SHP77 treated with DMSO at 0.1 percent for 48 hours (cell line): ENCODE measurements around the gene CTU1.
"Not testable (repeated sequence)": the region's sequence is repeated elsewhere in the genome, so short reads cannot be mapped to it uniquely, and the experiment has no call there.

Experiments
- DNase-seq: peaks from one replicate; lab custom pipeline; 2025; lab: John Stamatoyannopoulos, UW

Gene CTU1

DNA sequence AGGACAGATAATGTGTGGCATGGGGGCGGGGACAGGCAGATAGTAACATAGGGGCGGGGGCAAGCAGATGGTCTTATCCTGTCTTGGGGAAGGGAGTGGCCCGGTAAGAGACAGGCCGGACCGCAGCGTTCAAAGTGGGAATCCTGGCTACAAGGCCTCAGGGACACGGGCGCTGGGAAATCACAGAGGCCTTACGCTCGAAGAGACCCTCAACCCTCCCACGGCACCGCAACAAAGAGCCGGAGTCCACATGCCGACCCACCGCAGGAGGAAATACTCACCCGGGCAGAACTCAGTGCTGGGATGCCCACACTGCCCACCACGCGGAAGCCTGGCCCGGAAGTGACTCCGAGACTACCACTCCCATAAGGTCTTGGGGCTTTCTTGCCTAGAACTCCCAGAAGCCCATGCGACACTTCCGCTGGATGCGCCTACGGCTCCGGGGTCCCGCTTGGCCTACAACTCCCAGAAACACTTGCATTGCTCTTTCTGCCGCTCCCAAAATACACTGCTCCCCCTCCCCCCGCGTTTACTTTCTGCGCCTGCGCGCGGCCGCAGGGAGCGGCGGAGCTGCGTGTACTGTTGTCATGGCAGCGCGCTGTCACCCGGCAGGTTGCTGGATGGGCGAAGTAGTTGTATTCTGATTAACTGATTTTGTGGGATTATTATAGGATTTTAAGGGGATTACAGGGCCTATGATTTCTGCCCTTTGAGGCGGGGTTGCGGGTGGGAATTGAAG is at the start of gene CTU1:
Gene CTU1 (minus strand): TSS at position 344 of the 739 bp plus-strand sequence. CDS start 3,840 bp downstream, outside the sequence.
- peak; percentile 96 for DNase-seq

DNA sequence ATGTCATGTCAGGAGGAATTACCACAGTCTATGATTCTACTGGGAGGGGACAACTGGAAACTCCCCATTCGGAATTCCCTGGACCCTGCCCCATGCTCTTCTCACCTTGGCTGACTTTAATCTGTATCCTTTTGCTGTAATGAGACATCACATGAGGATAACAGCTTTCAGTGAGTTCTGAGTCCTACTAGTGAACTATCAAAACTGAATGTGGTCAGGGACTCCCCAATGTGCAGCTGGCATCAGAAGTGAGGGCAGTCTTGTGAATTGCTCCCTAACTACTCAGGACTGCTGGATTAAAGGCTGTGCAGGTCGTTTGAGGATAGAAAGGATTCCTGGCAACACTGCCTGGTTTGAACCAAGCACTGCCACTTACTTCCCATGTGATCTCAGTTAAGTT is 49.1 kb upstream of the CTU1 start:
- no peak for DNase-seq

DNA sequence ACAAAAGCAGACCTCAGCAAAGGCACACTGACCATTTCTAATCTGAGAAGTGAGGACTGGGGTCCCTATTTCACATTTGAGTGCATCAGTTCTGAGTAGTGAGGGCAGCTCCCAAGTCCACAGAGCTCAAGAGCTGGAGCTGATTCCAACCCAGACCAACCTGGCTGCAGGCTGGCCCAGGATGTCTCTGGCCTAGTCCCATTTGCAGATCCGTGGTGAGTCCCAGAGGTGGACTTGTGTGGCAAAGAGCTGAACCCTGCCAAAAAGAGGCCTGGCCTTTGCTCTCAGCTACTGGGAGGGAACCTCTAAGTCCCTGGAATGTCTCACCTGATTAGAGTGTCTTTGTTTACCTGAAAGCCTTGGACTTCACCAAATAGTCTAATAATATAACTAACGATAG is 48.5 kb upstream of the CTU1 start:
- DNase-seq: no peak

GRCh38 chr19:51150627-51151026 is 42.4 kb upstream of the CTU1 start:
- no peak for DNase-seq

- no peak for DNase-seq
These were observed 40.4 kb upstream of the CTU1 start for GRCh38 chr19:51148580-51148979.

- DNase-seq: no peak
These were observed 39.5 kb upstream of the CTU1 start for GRCh38 chr19:51147663-51148062.

- DNase-seq: no peak
These were observed 38.5 kb upstream of the CTU1 start for GRCh38 chr19:51146751-51147150.

DNA sequence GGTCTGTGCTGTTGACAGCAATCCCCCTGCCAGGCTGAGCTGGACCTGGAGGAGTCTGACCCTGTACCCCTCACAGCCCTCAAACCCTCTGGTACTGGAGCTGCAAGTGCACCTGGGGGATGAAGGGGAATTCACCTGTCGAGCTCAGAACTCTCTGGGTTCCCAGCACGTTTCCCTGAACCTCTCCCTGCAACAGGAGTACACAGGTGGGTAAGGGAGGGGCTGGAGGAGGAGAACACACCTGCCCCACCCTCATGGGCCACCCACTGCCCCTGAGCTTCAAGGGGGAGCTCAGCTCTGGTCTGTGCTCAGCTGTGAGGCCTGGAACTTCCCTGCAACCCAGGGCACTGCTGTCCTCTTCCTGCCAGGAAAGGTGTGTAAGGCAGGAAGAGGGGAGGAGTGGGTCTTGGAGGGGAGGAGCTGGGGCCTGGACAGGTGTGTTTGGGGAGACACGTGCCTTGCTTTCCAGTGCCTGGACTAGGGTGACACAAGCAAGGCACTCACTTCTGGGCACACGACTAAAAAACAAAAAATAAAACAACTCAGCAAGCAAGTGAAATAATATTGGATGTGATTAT is 37.8 kb upstream of the CTU1 start:
- DNase-seq: no peak

GRCh38 chr19:51144482-51145045 is 36.4 kb upstream of the CTU1 start:
- DNase-seq: no peak

DNA sequence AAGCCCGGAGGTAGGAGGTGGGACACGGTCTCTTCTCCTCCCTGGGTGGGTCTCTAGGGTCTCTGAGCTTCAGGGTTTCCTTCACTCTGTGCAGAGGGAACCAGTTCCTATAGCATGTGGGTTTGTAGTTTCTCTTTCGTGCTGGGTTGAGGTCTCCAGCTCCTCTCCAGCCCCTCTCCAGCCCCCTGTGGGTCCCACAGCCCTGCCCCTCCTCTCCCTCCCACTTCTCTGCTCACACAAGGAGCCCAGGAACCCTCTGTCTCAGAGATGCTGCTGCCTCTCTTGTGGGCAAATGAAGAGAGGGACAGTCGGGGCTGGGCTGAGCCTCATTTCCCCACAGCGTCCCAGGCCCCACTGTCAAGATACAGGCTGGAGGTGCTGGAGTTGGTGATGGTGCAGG is 35.3 kb upstream of the CTU1 start:
- no peak for DNase-seq

GRCh38 chr19:51142809-51143475 is 34.7 kb upstream of the CTU1 start:
- not testable (repeated sequence) for DNase-seq

- no peak for DNase-seq
These were observed 33.9 kb upstream of the CTU1 start, which contains the start of gene SIGLEC7 for GRCh38 chr19:51142119-51142518. Gene SIGLEC7 (plus strand): TSS chr19:51142301. CDS start chr19:51142370, 69 bp downstream.

DNA sequence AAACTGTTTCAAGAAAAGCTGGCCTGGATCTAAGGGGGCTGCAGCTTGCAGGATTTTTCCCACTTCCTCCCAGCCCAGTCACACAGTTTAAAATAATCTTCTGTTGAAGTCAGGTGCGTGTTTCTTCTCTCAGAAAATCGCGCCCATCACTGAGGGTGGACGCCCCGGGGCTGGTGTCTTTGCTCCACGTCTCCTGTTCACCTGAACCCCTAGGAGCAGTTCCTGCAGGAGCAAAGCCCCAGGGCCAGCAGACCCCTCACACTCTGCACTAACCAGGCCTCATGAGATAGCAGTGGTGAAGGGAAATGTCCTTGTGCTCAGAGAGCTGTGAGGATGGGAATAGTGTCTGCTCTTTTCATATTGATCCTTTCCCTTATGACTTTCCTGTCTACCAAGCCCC is 33.0 kb upstream of the CTU1 start:
- no peak for DNase-seq

GRCh38 chr19:51140441-51140840 is 32.2 kb upstream of the CTU1 start:
- no peak for DNase-seq

- no peak for DNase-seq
These were observed 31.2 kb upstream of the CTU1 start for GRCh38 chr19:51139299-51140014.

DNA sequence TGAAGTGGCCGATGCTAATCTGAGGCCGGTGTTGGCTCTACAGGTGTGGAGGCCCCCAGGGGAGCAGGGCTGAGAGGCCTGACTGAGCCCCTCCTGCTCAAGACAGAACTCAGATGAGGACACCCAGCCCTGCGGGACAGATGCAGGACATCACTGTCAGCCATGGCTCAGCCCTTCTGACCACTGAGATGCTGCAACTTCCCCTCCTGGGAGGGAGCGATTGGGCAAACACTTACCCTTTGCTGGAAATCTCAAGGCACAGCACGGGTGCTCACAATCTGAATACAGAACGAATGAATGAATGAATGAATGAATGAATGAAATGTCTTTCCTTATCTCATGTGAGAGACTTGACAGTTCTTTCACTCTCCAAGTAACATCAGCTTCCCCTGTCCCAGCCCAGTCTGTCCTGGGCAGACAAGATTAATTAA is 30.4 kb upstream of the CTU1 start:
- no peak for DNase-seq

DNA sequence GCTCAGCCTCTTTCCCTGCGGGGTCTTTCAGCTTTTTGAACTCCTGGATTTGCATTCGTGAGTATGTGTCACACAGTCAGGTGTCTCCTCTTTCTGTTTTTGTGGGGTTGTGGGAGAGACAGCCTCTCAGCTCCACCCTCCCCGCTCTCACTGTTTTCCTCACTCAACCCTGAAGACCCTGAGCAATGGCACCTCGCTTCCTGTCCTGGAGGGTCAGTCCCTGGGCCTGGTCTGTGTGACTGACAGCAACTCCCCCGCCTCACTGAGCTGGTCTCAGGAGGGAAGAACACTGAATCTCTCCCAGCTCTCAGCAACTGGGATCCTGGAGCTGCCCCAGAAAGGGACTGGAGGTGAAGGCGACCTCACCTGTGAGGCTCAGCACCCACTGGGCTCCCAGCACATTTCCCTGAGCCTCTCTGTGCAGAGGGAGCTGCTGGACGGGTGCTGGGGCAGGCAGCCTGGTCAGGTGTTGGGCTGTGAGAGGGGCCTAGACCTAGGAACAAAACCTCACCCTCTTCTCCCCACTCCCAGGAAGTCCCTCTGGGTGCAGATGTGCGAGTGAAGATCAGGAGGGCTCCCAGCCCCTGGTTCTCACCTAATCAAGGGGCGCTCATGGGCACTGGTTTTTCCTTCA is 29.7 kb upstream of the CTU1 start:
- DNase-seq: no peak

- no peak for DNase-seq
These were observed 28.8 kb upstream of the CTU1 start for GRCh38 chr19:51136851-51137551.

- no peak for DNase-seq
These were observed 28.0 kb upstream of the CTU1 start for GRCh38 chr19:51135986-51136762.

DNA sequence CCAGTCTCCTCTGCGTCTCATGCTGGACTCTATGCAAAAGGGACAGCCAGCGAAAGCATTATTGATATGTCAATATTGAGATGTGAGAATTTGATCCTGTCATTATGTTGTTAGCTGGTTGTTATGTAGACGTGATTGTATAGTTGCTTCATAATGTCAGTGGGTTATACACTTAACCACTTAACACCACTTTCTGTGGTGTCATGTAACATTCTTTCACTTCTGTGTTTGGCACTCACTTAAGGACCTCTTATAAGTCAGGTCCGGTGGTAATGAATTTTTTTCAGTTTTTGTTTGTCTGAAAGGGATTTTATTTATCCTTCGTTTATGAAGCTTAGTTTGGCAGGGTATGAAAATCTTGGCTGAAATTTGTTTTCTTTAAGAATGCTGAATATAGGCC is 26.8 kb upstream of the CTU1 start:
- no peak for DNase-seq
